Panc1 (cell line): ENCODE measurements around the gene TRAPPC2L. TPM values are rescaled to one million over a fixed set of nuclear protein-coding genes. Genes with fewer than 3 reads are reported as not detected.

Source experiments
- ATAC-seq: fragments of 200-7000 bp; cut with Tn5 transposase; 2 replicates; pipeline ENCODE4 v1.9.1; 2020; ENCODE audit warnings: mild to moderate bottlenecking, moderate library complexity
- BruUV-seq: library from RNA; stranded (reverse); fragments of 400-500 nt; replicated peaks from 2 replicates; lab custom pipeline; 2021; lab: Mats Ljungman, UMichigan
- CTCF ChIA-PET: fragments of 300-600 bp; sonication (Branson Sonifier 250); formaldehyde crosslinking; loops from one replicate; lab custom pipeline; 2022; ENCODE audit warnings: antibody characterized with exemption; lab: Charles Lee
- POLR2A ChIA-PET: fragments of 300-600 bp; sonication (Branson Sonifier 250); formaldehyde crosslinking; loops from one replicate; lab custom pipeline; 2022; ENCODE audit warnings: antibody characterized with exemption; lab: Charles Lee
- DNase-seq: peaks from one replicate; pipeline ENCODE4 v3.0.0-alpha.2; 2010; ENCODE audit warnings: low read depth, low spot score
- H3K27ac ChIP-seq: 2 replicates; pipeline ENCODE4 v1.5.1; 2011; ENCODE audit warnings: mild to moderate bottlenecking, low read length, inconsistent platforms
- H3K27me3 ChIP-seq: fragments of 200-500 bp; sonication (Bioruptor generic); 2 replicates; pipeline ENCODE4 v1.6.0; 2014; ENCODE audit warnings: low read length, inconsistent platforms; ENCODE audit not compliant: control insufficient read depth, insufficient read depth
- H3K36me3 ChIP-seq: fragments of 200-500 bp; sonication (Bioruptor generic); 2 replicates; pipeline ENCODE4 v1.5.1; 2014; ENCODE audit warnings: inconsistent platforms, mild to moderate bottlenecking, low read length, moderate library complexity; ENCODE audit not compliant: control insufficient read depth, insufficient read depth
- H3K4me1 ChIP-seq: 2 replicates; pipeline ENCODE4 v1.5.1; 2011; ENCODE audit warnings: inconsistent platforms, mild to moderate bottlenecking, low read length, moderate library complexity; ENCODE audit not compliant: control insufficient read depth, insufficient read depth
- H3K4me3 ChIP-seq, 2 experiments: 2 replicates each; pipeline ENCODE4 v1.5.1; 2011 to 2012; ENCODE audit warnings: low read depth in 2 of 2, low read length in 2 of 2, mild to moderate bottlenecking in 2 of 2, inconsistent platforms in 1 of 2, moderate library complexity in 1 of 2
- H3K9me3 ChIP-seq: fragments of 200-500 bp; sonication (Bioruptor generic); 2 replicates; pipeline ENCODE4 v1.5.1; 2014; ENCODE audit warnings: low read depth, mild to moderate bottlenecking, inconsistent platforms, low read length, moderate library complexity; ENCODE audit not compliant: control insufficient read depth, insufficient read depth
- POLR2AphosphoS5 ChIP-seq: IDR thresholded peaks from 2 replicates; pipeline ENCODE4 v1.6.1; 2012; ENCODE audit warnings: mild to moderate bottlenecking, low read depth, low read length, moderate library complexity
- SIN3A ChIP-seq: IDR thresholded peaks from 2 replicates; pipeline ENCODE4 v1.6.1; 2012; ENCODE audit warnings: low read depth, mild to moderate bottlenecking, low read length, moderate library complexity, borderline replicate concordance; ENCODE audit not compliant: insufficient read depth
- TCF7L2 ChIP-seq: IDR thresholded peaks from 2 replicates; pipeline ENCODE4 v1.6.1; 2011; ENCODE audit warnings: mild to moderate bottlenecking, low read depth, low read length, inconsistent platforms
- in situ Hi-C: cut with HindIII; loops from 2 replicates; pipeline ENCODE4 v1.10.0; 2016; ENCODE audit warnings: low sequenced_read_pairs, low pct_unique_long_range_greater_than_20kb
- intact Hi-C: fragments of 100-400 bp; cut with micrococcal nuclease; formaldehyde crosslinking; loops from one replicate; pipeline ENCODE4 v1.10.0; 2022; ENCODE audit not compliant: unreplicated experiment
- total RNA-seq: library from RNA; stranded (reverse); gene quantifications from one replicate; pipeline ENCODE4 v1.2.1, GENCODE V29; 2021; ENCODE audit not compliant: unreplicated experiment
- TF ChIP-seq, protein P1 (sequence below): fragments of 450-650 bp; IDR thresholded peaks from 2 replicates; pipeline ENCODE4 v1.5.1; 2017; ENCODE audit warnings: mild to moderate bottlenecking
- TF ChIP-seq, protein P2 (sequence below), 2 experiments: IDR thresholded peaks; 2 replicates each; pipeline ENCODE4 v1.6.1; 2011 to 2012; ENCODE audit warnings: low read depth in 2 of 2, control low read depth in 1 of 2, low read length in 1 of 2, mild to moderate bottlenecking in 1 of 2, moderate library complexity in 1 of 2; ENCODE audit not compliant: insufficient read depth in 1 of 2

TRAPPC2L gene
- total RNA-seq, 1 experiment from 2014 or later = 73.8 TPM

DNA sequence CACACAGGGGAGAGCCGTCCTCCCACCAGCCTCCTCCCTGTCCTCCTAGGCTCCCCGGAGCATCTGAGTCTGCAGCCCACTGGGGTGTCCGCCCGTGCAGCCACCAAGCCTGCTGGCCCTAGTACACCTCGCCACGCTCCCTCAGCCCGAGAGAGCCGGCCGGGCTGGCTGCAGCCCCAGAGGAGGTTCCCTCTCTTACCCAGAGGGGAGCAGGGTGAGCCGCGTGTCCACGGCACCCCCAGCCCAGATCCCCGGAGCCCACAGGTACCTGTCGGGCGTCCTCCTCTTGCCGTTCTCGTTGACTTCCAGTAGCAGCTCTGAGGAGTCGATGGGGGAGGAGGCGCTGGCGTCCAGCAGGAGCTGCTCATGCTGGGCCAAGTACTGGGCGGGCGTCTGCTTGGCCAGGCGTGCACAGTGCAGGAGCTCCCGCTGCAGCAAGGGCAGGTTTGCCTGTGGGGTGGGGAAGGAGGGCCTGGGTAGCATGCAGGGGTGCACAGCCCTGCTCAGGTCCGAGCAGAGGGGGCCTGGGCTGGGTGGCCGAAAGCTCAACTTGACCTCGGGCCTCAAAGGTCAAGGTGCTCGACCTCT, 28.9 kb downstream of the TRAPPC2L start:
- CTCF ChIA-PET = no interaction called here

DNA sequence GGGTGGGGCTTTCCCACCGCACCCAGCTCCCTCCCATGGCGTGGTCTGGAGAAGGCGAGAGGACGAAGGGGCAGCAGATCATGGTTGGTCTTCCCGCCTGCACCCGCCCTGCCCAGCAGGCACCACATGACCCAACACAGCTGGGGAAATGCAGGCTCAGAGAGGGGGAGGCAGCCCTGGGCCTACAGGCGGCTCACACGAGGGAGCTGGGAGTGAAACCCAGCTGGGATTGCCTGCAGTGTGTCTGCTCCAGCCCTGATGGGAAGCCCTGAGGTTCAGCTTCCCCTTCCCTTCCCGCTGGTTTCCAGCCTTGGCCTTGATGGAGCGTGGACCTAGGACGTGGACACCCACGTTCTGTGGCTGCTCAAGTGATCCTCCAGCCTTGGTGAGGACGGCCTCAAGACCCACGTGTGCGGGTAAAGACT, 29.5 kb downstream of the TRAPPC2L start:
- DNase-seq = no peak
- H3K9me3 ChIP-seq = no peaks in the 10 kb centered on the region
- no peak overlapping the region for H3K27ac ChIP-seq
- H3K27me3 ChIP-seq = no peaks in the 10 kb centered on the region
- CTCF ChIA-PET = no interaction called here
- POLR2A ChIA-PET = no interaction called here
- no peak overlapping the region for H3K4me3 ChIP-seq
- BruUV-seq = no TSS peak
- no peak for ATAC-seq
- intact Hi-C loops = no loop called here
- H3K4me1 ChIP-seq = peaks cover 7% of the 10 kb centered on the region
- H3K36me3 ChIP-seq = no peaks in the 10 kb centered on the region
- TF ChIP-seq, protein P1, sequence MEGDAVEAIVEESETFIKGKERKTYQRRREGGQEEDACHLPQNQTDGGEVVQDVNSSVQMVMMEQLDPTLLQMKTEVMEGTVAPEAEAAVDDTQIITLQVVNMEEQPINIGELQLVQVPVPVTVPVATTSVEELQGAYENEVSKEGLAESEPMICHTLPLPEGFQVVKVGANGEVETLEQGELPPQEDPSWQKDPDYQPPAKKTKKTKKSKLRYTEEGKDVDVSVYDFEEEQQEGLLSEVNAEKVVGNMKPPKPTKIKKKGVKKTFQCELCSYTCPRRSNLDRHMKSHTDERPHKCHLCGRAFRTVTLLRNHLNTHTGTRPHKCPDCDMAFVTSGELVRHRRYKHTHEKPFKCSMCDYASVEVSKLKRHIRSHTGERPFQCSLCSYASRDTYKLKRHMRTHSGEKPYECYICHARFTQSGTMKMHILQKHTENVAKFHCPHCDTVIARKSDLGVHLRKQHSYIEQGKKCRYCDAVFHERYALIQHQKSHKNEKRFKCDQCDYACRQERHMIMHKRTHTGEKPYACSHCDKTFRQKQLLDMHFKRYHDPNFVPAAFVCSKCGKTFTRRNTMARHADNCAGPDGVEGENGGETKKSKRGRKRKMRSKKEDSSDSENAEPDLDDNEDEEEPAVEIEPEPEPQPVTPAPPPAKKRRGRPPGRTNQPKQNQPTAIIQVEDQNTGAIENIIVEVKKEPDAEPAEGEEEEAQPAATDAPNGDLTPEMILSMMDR = no peak
- TF ChIP-seq TCF7L2 = no peak
- TF ChIP-seq, protein P2, sequence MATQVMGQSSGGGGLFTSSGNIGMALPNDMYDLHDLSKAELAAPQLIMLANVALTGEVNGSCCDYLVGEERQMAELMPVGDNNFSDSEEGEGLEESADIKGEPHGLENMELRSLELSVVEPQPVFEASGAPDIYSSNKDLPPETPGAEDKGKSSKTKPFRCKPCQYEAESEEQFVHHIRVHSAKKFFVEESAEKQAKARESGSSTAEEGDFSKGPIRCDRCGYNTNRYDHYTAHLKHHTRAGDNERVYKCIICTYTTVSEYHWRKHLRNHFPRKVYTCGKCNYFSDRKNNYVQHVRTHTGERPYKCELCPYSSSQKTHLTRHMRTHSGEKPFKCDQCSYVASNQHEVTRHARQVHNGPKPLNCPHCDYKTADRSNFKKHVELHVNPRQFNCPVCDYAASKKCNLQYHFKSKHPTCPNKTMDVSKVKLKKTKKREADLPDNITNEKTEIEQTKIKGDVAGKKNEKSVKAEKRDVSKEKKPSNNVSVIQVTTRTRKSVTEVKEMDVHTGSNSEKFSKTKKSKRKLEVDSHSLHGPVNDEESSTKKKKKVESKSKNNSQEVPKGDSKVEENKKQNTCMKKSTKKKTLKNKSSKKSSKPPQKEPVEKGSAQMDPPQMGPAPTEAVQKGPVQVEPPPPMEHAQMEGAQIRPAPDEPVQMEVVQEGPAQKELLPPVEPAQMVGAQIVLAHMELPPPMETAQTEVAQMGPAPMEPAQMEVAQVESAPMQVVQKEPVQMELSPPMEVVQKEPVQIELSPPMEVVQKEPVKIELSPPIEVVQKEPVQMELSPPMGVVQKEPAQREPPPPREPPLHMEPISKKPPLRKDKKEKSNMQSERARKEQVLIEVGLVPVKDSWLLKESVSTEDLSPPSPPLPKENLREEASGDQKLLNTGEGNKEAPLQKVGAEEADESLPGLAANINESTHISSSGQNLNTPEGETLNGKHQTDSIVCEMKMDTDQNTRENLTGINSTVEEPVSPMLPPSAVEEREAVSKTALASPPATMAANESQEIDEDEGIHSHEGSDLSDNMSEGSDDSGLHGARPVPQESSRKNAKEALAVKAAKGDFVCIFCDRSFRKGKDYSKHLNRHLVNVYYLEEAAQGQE (IDR thresholded peaks at IDR 0.05; ENCODE audit: insufficient read depth in 1 of 2, low read depth in 2 of 2, low read length in 1 of 2) = no peak
- TF ChIP-seq SIN3A = no peak
- TF ChIP-seq POLR2AphosphoS5 = no peak
- in situ Hi-C loops = no loop called here

More for the DNA sequence above, 28.9 kb downstream of the TRAPPC2L start:
- in situ Hi-C loops = no loop called here
- H3K9me3 ChIP-seq = no peaks in the 10 kb centered on the region
- no peak overlapping the region for H3K27ac ChIP-seq
- intact Hi-C loops = no loop called here
- H3K4me3 ChIP-seq = no peak overlapping the region
- H3K27me3 ChIP-seq = no peaks in the 10 kb centered on the region
- ATAC-seq (no peak), DNase-seq (no peak)
- H3K36me3 ChIP-seq = no peaks in the 10 kb centered on the region
- no TSS peak for BruUV-seq
- peaks cover 7% of the 10 kb centered on the region for H3K4me1 ChIP-seq
- POLR2A ChIA-PET = no interaction called here
- TF ChIP-seq POLR2AphosphoS5 = no peak
- TF ChIP-seq SIN3A = no peak
- no peak for TF ChIP-seq TCF7L2
- TF ChIP-seq, protein P2 (IDR thresholded peaks at IDR 0.05; ENCODE audit: insufficient read depth in 1 of 2, low read depth in 2 of 2, low read length in 1 of 2) = no peak
- TF ChIP-seq, protein P1 = no peak
